Glomerular visceral epithelial cell (primary cell): ENCODE data around the gene PAXX.
"Not testable (repeated sequence)": the region's sequence is repeated elsewhere in the genome, so short reads cannot be mapped to it uniquely, and the experiment has no call there.

Experiments used
- DNase-seq: peaks from one replicate; pipeline ENCODE4 v3.0.0-alpha.2; 2016; ENCODE audit errors: extremely low spot score

The PAXX gene

DNA sequence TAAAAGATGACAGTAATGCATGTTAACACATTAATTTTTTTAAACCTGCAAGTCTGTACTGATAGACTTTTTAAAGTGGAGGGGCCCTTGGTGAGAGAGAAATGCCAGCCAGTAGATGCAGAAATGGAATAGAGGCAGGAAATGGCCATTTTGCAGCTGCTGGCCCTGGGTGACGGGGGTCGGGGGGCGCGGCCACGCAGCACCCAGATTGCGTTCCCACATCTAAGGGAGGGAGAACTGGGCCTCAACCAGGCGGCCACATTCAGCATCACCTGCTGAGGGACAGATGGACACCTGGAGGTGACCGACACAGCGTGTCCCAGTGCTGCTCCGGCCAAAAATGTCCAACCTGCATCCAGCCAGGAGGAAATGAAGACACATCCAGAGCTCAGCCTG, 10.4 kb downstream of the PAXX start:
- DNase-seq: no peak

DNA sequence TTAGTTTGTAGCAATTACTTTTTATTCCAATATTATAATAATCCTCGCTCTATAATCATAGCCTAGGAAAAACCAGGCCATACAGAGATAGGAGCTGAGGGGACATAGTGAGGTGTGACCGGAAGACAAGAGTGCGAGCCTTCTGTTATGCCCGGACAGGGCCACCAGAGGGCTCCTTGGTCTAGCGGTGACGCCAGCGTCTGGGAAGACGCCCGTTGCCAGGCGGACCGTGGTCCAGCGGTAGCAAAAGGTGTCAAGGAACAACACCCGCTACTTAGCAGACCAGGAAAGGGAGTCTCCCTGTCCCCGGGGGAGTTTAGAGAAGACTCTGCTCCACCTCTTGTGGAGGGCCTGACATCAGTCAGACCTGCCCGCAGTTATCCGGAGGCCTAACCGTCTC, 12.1 kb downstream of the PAXX start:
- DNase-seq: not testable (repeated sequence)

DNA sequence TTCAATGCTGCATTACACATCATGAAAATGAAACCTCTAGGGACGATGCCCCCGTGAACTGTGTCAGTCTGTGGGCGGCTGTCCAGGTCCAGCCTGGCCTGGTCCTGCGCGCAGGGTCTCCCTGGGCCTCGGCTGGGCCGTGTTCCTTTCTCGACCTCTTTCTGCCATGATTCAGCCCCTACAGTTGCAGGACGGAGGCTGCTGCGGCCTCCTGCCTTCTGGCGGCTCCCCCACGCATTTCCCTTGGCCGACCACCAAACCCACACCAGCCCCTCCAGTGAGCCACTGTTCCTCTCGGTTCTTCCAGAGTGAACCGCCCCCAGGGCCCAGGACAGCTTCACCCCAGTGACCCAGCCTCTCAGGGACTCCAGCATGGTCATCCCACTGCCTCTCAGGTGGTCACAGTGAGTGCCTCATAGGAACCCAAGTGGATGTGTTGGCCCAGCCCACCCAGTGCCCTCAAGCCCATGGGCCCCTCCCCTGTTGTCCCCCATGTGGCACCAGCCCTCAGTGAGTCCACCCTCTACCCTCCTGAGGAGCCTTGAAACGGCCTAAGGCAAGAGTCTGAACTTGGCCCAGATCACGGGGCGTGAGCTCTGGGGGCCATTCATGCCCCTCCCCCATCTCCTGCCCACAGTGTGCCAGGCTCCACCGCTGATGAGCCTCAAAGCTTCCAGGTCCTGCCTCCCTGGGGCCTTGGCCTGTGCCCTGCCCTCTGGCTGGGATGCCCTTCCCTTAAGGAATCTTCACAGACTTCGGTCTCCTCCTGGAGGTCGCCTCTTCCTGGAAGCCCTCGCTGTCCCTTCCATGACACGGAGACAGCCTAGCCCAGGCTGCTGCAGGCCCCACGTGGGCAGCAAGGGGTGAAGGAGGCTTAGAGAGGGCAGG, 14.1 kb downstream of the PAXX start:
- DNase-seq: no peak

DNA sequence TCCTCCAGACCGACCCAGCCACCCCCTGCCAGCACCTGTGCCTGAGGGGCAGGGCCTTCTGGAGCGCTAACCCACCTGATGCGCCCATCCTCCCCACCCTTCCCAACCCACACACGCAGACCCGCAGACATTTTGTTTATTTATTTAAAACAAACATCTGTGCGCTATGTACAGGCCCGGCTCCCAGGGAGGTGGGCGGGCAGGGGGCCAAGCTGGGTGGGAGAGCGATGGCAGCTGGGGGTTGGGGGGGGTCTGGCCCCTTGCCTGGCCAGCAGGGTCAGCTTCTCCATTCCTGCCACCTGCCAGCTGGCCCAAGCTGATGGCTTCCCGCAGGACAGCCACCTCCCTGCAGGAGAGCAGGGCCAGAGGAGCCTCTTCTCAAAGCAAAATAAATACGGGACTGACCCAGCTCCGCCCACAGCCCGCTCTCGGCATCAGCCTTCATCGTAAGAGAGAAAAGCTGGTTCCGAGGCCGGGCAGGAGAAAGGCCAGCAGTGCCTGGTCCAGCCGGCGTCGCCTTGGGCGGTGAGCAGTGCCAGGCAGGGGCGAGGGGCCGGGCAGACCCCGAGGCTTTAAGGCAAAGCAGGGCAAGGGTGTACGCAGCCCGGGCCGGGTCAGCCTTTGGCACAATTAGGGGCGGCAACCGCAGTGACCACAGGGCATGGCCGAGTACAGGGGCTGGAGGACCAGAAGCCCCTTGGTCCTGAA, 15.0 kb downstream of the PAXX start:
- DNase-seq: no peak

DNA sequence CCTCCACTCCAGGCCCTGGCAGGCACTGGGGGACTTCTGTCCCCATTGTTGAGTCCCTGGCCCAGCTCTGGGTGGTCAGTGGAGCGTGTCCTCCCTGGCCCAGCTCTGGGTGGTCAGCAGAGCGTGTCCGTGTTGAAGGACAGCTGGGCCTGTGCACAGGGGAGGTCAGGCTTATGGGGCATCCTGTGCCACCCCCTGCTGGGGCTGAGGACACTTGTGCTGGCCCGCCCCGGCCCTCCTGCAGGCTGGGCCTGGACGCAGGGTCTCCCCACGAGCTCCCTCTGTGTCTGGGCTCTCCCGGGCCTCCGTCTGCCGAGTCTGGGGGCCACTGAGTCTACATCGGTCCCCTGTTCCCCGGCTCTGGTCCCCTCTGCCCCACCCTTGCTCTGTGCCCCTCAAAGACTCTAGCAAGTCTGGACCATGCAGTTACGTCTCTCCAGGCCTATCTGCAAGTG, 15.6 kb downstream of the PAXX start:
- peak; percentile 19 for DNase-seq

DNA sequence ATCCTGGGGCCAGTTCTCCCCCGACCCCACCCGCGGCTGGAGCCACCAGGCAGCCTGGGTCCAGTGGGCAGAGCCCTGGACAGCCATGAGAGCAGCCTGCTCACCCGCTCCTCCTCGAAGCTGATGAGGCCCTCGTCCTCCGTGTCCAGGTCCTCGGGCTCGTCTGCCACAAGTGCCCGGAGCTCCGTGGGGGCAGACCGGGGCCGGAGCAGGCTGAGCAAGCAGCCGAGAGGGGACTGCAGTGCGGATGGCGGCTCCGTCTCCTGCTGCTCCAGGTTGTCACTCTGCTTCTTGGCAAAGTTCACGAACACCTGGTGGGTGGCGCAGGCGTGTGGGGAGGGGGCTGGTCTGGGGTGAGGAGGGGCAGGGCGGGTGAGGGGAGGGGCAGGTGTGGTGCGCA, 16.1 kb downstream of the PAXX start:
- no peak for DNase-seq

DNA sequence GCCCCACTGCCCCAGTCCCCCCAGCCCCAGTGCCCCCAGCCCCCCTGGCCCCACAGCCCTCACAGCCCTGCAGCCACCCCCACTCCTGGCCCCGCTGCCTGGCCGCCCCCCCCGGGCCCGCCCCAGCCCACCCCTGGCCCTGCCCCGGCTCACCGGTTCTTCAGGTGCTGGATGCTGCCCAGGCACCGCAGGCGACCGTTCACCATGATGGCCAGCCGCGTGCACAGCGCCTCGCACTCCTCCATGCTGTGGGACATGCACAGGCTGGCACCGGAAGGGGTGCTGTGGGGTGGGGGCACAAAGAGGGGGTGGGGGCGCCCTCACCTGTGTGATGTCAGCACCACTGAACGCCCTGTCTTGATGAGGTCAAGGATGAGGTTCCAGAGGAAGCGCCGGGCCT, 17.0 kb downstream of the PAXX start:
- no peak for DNase-seq

DNA sequence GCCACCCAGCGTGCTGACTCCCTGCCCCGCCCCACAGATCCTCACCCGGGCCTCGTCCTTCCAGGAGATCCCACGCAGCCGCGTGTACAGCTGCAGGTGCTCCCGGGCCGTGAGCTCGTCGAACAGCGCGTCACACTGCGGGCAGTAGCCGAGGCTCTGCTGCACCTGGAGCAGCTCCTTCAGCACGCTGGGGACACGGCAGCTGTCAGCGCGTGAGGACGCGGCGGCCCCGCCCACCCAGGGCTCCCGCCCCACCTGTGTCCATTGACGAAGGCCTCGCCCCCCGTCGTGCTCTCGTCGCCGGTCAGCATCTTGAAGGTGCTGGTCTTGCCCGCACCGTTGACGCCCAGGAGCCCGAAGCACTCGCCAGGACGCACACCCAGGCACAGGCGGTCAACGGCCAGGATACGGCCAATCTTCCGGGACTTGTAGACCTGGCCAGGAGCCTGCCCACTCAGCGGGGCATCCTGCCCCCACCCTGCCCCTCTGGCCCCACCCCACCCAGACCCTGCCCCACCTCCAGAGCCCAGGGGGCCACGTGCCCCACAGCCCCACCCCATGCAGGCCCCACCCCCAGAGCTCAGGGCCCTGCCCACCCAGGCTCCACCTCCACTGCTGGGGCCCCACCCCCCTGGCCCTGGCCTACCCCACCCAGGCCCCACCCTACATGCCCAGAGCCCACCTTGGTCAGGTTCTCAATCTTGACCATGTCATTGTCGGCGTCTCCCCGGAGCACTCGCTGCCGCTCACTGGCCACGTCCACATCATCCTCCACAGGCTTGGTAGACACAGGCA, 17.9 kb downstream of the PAXX start:
- no peak for DNase-seq

DNA sequence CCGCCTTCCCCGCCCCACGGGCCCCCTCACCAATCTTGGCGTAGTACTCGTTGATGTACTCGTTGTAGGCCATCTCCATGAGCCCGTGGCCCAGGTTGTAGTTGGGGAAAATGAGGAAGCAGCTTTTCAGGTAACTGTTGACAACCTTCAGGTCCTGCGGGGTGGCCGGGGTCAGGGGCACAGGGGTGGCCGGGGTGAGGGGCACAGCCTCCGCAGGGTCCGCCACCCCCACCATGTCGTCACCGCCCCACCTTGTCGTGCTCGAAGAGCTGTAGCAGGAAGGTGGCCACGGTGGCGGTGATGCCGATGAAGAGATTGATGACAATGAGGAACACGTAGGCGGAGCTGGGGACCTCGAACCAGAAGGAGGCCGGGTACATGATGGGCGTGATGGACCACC, 18.9 kb downstream of the PAXX start:
- DNase-seq: no peak

DNA sequence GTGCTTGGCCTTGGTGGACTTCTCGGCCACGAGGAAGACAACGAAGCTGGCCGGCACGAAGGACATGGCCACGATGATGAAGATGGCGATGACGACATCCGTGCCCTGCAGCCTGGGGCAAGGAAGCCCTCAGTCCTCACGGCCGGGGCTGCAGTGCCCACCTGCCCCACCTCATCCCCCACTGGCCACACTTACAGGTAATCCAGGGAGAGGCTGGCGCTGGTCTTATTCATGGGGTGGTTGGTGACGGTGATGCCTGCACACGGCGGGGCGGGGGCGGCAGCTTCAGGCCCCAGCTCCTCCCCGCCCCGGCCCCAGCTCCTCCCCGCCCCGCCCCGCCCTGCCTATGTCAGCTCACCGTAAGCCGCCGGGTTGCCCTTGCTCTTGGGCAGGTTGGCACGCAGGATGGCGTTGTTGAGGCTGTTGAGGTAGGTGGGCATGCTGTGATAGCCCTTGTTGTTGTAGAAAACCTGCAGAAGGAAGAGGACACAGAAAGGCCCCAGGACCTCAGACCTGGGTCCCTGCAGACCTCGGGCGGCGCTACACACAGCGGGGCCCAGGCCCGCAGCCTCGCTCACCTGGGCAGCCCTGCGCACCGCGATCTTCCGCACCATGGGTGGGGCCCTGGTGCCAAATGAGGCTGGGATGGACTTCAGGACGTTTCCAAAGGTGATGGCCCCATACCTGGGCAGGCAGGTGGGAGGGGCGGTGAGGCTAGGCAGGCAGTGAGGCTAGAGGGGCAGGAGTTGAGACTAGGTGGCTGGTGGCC, 19.9 kb downstream of the PAXX start:
- DNase-seq: no peak

DNA sequence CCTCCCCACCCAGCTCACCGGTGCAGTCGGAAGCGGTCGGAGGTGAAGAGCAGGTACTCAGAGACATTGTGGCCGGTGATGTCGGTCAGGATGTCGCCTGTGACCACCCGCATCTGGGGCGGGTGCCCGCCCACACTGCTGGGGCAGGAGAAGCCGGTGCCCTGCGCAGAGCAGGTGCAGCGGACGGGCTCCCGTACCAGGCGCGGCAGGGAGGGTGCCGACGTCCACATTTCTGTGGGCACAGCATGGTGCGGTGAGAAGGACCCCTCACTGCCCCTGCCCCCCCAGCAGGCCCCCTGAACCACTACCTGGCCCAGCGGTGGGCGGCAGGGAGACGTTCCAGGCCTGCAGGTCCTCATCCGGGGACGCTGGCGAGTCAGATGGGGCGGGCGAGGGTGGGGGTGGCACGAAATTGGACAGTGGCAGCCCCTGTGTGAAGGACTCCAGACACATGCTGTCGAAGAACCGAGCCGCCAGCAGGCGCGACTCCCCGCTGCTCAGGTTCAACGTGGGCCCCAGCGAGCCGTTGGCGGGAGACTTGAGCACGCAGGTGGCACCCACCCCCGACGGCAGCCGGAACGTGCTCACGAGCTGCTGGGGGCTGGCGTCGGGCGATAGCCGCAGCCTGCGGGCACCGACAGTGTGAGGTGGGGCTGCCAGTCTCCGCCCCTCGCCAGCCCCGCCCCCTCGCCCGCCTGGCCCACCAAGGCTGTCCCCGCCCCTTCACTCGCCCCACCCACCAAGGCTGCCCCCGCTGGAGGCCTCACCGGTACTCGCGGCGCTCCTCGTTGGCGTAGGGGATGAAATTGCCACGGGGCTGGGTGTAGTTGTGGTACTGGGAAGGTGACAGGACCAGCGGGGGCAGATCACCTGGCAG, 20.7 kb downstream of the PAXX start:
- DNase-seq: no peak

DNA sequence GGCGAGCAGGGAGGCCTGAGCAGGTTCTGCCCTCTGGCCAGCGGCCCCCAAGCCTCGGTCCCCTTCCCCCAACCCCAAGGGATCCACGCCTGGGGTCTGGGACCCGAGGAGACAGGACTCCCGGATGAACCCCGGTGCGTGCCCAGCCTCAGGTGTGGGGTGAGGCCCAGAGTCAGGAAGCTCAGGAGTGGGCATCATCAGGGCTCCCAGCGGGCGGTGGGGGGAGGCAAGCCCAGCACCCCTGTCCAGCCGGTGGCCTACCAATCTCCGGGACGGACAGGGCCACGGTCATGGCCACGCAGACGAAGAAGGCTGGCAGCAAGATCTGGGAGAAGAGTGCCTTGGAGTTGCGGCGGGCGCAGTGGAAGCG, 21.3 kb downstream of the PAXX start:
- DNase-seq: no peak

DNA sequence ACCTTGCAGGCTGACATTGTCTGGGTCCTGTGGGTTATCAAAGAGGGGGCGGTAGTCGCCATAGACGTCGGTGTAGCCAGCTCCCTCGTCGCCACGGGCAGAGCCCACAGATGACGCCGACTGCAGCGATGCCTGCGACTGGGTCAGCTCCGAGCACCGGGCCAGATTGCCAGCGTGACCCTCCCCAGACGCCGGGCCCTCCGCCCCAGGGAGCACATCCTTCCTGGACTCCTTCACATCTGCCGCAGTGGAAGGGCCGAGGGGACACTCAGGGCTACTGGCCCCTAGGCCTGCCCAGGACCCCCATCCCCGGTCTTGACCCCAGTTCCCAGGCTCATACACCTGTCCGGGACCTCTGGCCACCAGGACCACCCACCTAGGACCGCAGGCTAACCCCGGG, 21.9 kb downstream of the PAXX start:
- no peak for DNase-seq

DNA sequence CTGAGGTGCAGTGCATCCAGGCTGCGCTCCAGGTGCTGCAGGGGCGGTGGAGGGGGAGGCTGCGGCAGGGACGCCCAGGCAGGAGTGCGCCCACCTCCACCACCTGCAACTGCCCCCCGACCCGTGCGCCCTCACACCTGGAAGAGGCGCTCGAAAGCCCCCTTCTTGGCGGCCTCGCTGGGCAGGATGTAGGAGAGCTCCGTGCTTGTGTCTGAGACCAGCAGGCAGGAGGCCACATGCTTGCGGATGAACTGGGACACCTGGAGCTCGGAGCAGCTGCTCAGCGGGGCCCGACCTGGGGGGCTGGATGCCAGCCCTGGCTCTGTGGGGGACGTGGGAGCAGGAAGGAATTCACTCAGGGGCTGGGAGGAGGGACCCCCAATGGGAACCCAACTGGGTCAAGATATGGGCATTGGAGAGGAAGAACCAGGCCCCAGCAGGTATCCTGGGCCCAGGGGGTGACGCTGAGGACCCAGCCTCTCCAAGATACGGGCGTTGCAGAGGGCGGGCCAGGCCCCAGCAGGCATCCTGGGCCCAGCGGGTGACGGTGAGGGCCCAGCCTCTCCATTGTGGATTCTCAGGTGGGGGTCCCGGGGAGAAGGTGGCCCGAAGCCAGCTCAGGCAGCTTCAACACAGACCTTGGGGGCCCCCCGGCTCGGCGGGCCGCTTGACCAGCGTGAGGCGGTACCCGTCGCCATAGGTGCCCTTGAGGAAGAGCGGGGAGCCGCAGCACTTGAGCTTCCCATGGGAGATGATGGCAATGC, 22.7 kb downstream of the PAXX start:
- no peak for DNase-seq

DNA sequence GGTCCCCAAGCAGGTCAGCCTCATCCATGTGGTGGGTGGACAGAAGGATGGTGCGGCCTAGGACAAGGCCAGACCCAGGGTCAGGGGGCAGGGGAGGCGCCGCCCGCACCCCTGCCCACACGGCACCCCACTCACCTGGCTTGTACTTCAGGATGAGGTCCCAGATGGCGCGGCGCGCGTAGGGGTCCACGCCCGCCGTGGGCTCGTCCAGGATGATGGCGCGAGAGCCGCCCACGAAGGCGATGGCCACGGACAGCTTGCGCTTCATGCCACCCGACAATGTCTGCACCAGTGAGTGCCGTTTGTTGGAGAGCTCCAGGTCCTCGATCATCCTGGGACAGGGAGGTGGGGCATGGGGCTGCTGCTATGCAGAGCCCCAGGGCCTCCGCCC, 23.3 kb downstream of the PAXX start:
- DNase-seq: no peak

DNA sequence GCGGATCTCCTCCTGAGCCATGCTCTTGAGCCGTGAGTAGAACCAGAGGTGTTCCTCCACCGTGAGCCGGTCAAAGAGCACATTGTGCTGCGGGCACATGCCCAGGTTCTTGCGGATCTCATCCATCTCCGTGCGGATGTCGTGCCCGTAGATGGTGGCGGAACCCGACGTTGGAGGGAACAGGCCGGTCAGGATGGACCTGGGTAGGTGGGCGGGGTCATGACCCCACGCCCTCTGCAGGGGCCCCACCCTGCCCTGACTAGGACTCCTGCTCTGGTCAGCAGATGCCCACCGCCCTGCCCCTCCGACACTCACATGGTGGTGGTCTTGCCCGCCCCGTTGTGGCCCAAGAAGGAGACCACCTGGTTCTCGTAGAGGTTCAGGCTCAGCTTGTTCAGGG, 23.8 kb downstream of the PAXX start:
- no peak for DNase-seq

DNA sequence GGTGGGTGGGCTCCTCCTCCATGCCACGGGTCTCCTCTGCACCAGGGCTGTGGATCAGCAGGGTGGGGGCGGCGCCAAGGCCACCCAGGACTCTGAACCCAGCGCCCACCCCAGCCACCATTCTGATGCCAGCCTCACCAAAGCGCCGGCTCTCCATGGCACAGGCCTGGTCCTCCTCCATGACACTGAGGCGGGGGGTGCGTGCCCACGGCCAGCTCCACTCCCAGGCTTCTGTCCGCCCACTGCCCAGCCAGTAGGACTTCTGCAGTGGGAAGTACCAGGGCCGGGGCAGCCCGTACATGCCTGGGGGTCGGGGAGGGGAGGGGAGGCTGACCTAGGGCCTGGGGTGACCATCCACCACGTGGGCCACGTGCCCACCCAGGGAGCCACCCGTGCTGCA, 24.2 kb downstream of the PAXX start:
- no peak for DNase-seq

DNA sequence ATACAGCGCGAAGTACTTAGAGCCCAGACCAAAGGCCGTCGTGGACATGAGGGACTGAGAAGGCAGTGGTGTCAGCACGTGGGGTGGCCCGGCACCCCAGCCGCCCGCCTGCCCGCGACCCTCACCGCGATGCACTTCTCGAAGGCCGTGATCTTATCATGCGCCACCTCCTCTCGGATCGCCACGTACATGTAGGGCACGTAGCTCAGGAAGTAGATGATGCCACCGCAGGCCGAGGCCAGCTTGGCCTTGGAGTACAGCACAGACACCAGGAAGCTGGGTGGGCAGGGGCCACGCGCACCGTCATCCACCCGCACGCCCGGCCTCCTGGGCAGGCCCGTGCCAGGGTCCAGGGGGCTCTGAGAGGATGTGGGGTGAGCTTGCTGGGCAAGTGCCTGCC, 24.8 kb downstream of the PAXX start:
- DNase-seq: no peak

DNA sequence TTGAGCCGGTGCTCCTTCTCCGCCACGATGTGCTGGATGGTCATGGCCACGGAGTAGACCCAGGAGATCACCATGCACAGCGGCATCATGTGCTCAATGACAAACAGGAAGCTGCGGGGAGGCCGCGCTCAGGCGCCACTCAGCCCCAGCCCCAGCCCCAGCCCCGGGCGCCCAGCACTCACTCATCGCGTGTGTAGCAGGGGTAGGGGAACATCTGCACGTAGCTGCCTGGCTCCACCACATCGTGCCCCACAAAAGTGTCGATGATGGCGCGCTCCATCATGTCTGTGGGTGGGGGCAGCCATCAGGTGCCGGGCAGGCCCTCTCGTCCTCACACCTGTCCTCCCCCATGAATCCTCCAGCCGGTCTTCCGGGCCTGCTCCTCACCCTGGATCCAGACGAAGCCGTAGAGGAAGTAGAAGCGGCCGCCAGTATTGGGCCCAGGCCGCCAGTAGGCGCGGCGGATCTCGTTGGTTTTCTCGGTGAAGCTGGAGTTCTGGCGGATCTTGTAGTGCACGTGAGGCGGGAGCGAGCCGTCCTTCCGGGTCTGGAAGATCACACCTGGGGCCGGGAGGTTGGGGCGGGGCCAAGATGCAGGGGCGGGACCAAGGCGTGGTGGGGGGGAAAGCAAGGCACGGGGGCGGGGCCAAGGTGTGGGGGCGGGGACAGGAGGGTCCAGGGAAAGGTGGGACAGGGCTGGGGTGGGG, 25.7 kb downstream of the PAXX start:
- DNase-seq: no peak
